Measurements from ENCODE around the gene CFAP45.
A peak's percentile ranks its signal among the peaks of the same experiment; 100 is the strongest.
"Not testable (repeated sequence)": the region's sequence is repeated elsewhere in the genome, so short reads cannot be mapped to it uniquely, and the experiment has no call there.

CFAP45 gene

DNA sequence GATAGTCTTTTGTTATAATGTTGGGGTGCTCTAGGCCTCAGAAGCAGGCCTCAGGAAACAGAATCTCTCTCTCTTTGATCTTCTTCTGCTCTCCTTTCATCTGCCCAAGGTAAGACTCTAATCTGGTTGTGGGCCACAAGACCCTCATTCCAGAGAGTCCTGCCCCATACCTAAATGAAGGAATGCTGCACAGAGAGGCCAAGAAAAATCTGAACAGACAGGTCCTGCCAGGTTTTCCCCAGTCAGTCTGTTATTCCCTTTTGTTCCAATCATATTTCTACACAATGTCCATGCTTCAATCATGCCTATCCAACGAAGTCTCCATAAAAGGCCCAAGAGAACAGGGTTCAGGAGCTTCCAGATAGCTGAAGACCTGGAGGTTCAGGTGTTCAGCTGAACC, 7.0 kb upstream of the CFAP45 start:
- no peak for DNase-seq (ENCODE audit: low read depth in 2 of 2)

DNA sequence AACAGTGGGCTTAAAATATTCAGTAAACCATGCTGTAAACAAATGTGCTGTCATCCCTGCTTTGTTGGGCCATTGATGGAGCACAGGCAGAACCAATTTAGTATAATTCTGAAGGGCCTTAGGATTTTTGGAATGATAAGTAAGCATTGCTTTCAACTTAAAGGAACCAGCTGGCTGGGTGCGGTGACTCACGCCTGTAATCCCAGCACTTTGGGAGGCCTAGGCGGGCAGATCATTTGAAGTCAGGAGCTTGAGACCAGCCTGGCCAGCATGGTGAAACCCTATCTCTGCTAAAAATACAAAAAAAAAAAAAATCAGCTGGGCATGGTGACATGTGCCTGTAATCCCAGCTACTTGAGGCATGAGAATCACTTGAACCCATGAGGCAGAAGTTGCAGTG, 4.1 kb upstream of the CFAP45 start:
- not testable (repeated sequence) for DNase-seq (ENCODE audit: low read depth in 2 of 2)

- no peak for DNase-seq (ENCODE audit: low read depth in 2 of 2)
These were observed 2.6 kb upstream of the CFAP45 start for GRCh38 chr1:159902541-159902940.

GRCh38 chr1:159900755-159901360, 893 bp upstream of the CFAP45 start:
- no peak for DNase-seq (ENCODE audit: low read depth in 2 of 2)

GRCh38 chr1:159899634-159900033, 331 bp downstream of the CFAP45 start:
- DNase-seq (ENCODE audit: low read depth in 2 of 2), result not testable (repeated sequence)

- DNase-seq (ENCODE audit: low read depth in 2 of 2), result no peak
These were observed 1.4 kb downstream of the CFAP45 start for GRCh38 chr1:159898527-159898926.

GRCh38 chr1:159897962-159898361, 2.0 kb downstream of the CFAP45 start:
- no peak for DNase-seq (ENCODE audit: low read depth in 2 of 2)

DNA sequence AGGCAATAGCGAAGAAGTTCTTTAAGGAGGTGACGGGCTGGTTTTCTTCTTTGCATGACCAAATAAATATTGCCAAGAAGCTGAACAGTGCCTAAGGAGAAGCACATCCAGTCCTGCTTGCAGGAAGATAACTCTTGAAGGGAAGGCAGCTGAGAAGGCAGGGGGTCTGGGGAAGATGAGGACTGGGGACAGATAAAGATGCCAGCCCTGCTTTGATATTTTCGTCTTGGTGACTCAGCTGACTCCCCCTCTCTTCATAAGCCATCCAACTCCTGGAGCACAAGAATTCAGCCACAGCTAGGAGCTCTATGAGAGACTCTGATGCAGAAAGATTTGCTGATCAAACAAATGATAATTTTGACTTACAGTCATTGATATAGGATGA, 3.4 kb downstream of the CFAP45 start:
- DNase-seq (ENCODE audit: low read depth in 2 of 2), result no peak

DNA sequence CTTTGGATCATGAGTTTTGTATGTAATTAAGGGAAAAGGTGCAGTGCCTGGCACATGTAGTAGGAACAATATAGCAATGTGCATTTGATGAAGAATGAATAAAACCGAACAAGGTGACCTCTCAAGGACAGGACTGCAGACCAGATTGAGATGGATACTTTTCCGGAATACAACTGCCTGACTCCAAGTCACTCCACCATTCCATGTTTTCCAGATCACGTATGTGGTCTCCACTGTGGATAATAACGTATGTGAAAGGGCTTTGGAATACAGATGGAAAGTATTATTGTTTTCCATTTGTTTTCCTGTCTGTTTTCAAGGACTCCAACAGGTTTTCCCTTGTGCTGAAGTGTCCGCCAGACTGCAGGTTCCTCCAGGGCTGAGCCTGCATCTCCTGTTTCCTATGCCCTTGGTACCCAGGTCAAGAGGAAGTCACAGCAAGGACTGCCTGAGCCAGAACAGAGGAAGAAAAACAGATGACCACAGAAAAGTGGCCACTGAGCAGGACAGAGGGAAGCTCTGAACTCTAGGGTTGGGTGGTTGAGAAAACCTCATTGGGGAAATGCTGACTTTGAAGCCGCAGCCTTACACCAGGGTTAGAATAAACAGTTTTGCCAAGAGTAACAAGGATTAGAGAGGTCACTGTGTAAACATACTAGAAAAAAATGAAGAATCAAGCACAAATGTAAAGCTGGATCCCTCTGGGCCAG, 4.0 kb downstream of the CFAP45 start:
- no peak for DNase-seq (ENCODE audit: low read depth in 2 of 2)

- DNase-seq (ENCODE audit: low read depth in 2 of 2), result no peak
These were observed 4.7 kb downstream of the CFAP45 start for GRCh38 chr1:159895286-159895685.

DNA sequence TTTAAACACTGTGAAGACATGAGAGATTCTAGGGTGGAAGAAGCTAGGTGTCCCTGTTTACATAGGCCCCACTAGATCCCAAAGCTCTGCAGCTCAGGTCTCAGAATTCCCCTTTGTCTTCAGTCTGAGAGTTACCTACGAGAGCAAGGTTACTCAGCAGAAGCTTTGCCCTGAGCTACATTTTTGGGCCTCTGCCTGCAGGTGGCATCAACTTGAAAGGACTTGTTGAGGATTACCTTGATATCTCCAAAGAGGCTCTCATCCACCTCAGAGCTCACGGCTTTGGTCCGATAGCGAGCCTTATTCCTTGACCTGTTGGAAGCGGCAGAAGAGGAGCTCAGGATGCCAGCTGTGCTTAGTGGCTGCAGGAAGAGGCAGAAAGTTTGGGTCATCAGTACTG, 7.0 kb downstream of the CFAP45 start:
- no peak for DNase-seq (ENCODE audit: low read depth in 2 of 2)

DNA sequence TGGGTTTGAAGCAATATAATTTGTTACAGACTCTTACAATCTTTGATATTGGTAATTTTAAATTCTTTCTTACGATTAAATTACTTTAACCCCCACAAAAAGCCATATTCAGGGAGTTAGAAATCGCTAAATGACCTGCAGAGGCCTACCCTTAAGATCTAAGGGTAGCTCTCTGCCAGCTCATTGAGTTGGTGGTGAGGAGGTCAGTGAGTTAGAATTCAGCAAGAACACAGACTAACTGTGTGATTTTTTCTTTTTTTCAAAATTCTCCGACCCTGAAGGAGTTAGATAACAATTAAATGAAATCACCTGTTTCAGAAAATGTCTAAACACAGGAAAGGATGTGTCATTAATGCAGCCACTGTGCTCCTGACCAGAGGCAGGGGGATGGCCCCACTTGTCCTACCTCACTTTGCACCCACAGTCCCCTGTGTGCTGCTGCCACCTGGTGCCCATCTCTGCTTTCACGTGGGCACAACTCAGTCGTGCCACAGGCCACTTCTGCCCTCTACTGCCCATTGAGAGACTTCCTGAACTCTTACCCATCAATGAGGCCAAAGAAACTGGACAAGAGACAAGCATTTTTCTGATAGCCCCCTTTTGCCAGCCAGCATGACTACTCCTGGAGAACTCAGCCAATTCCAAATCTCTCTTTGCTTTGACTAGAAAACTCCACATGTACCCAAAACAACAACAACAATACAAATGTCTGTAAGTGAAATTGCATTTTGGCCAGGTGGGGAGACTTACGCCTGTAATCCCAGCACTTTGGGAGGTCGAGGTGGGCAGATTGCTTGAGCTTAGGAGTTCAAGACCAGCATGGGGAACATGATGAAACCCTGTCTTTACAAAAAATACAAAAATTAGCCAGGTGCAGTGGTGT, 8.4 kb downstream of the CFAP45 start:
- DNase-seq (ENCODE audit: low read depth in 2 of 2), result peak; percentile 47 to 53

GRCh38 chr1:159890390-159890789, 9.6 kb downstream of the CFAP45 start:
- no peak for DNase-seq (ENCODE audit: low read depth in 2 of 2)

DNA sequence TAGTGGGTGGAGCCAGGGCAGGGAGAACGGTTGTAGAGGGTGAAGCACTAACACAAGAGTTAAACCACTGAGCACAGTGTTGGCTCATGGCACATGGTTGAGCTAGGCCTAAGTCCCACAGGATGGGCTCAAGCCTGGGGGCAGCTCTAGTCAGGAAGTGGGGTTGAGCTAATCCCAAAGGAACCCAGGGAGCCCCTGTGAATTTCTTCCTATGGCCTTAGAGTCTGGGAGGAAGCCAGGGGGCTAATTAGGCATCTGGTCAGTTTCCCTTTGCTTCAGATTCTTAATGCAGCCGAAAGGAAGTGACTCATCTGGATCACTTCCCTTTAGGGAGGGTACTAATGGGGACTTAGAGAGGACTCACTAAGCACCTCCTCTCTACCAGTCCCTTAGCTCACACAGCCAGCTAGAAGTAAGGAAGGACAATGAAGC, 10.1 kb downstream of the CFAP45 start:
- DNase-seq (ENCODE audit: low read depth in 2 of 2), result no peak

GRCh38 chr1:159889202-159889601, 10.8 kb downstream of the CFAP45 start:
- DNase-seq (ENCODE audit: low read depth in 2 of 2), result no peak

- DNase-seq (ENCODE audit: low read depth in 2 of 2), result no peak
These were observed 15.7 kb downstream of the CFAP45 start for GRCh38 chr1:159884296-159884695.

- DNase-seq (ENCODE audit: low read depth in 2 of 2), result no peak
These were observed 16.8 kb downstream of the CFAP45 start for GRCh38 chr1:159883134-159883533.

DNA sequence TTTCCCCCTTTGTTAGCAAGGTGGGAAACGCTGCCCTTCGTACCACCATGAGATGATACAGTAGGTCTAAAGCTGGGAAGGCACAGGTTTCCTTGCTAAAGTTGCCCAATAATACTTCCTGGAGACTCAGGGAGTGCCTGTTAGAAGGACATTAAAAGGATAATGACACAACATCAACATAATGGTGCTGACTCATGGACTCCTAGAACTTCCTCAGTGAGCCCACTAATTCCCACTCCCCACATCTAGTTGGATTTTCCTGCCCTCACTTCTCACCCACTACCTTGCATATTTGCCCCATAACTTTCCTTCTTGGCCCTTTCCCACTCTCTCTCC, 17.5 kb downstream of the CFAP45 start:
- DNase-seq (ENCODE audit: low read depth in 2 of 2), result no peak

DNA sequence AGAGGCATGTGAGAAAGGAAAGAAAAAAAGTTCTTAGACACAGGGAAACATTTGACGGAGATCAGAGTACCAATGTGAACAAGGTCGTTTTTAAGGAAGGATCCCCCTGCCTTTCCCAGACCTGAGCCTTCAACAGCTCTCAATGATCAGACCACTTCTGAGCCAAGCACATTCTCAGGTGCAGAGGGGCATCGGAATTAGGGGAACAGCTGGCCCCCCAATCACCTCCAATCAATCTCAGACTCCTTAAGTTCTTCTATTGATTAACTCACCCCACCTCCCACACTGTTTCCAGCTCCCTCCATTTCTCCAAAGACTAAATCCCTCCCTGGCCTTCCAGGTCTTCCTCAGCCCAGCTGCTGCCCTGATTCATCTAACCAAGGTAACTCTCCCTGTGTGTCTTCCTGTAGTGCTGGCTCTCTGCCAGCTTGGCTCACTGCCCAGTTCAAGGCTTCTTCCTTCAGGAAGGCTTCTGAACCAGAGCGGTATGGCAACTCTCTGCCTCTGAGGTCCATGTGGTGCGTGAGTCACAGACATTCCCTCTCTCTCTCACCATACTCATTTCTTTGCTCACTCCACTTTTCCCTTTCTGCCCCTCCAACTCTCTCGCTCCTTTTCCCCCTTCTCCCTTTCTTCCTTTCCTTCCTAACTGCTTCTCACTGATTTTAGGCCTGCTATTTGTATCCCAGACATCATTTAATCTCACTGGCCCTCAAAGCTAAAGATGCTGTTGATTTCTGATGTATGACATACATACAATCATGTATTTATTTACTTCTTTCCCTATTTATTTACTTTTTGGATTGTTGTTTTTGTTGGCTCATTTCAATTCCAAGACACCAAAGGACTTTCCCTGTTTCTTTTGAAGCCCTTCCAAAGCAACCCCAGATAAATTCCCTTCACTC, 18.1 kb downstream of the CFAP45 start:
- DNase-seq (ENCODE audit: low read depth in 2 of 2), result no peak

DNA sequence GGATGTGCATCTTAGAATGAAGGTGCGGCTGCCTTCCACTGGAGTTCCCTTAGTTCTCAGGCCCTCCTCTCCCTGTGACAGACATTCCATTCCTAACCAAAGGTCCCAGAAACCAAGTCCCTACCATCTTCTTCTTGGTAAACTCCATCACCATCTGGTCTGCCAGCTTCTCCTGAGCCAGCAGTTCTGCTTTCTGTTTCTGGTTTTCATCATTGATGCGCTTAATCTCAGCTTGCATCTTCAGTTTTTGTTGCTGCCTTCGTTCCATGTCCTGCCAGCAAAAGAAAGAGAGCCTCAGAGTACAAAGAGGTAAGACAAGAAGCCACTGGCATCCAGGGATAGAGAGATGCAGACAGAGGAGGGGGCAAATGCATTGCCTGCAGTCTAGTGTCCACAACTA, 19.5 kb downstream of the CFAP45 start:
- DNase-seq (ENCODE audit: low read depth in 2 of 2), result no peak

- no peak for DNase-seq (ENCODE audit: low read depth in 2 of 2)
These were observed 20.0 kb downstream of the CFAP45 start for GRCh38 chr1:159879977-159880376.

DNA sequence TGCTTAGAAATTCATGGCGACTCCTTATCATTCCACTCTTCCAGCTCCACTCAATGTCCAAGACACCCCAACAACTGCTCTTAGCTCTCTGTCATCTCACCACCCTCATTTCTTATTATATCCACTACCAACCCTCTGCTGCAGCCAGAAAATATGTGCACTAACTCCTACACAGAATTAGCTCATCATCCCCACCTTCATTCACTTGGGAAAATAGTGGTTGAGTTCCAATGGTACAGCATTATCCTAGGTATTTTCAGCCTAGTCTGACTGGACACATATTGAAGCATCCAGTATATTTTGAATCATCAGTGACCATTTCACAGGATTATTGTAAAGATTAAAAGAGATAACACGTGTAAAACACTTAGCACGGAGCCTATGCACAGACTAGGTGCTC, 20.8 kb downstream of the CFAP45 start:
- no peak for DNase-seq (ENCODE audit: low read depth in 2 of 2)
